ENCODE results near the gene YIF1B. TPM values are rescaled to one million over a fixed set of nuclear protein-coding genes. Genes with fewer than 3 reads are reported as not detected.

The YIF1B gene
- total RNA-seq, 4 donors from 2014 or later: 26.2 to 52.8 (median 31.4) TPM

DNA sequence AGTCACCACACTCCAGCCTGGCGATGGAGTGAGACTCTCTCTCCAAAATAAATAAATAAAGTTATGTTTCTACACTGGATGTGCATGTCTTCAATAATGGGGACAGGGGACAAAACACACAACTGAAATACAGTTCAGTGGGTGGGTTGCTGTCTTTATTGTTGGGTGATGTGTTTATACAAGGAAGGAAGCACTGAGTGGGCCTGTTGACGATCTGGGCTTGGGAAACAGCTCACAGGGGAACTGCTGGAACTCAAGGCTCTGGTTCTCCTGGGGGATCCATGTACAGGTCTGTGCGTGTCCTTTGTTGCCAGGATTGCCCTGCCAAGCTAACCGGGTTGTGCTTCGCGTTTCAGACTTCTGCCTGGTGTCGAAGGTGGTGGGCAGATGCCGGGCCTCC lies 32.5 kb downstream of the YIF1B start:
- ATAC-seq (ENCODE audit: low FRiP score): no peak
- TF ChIP-seq, protein P1, sequence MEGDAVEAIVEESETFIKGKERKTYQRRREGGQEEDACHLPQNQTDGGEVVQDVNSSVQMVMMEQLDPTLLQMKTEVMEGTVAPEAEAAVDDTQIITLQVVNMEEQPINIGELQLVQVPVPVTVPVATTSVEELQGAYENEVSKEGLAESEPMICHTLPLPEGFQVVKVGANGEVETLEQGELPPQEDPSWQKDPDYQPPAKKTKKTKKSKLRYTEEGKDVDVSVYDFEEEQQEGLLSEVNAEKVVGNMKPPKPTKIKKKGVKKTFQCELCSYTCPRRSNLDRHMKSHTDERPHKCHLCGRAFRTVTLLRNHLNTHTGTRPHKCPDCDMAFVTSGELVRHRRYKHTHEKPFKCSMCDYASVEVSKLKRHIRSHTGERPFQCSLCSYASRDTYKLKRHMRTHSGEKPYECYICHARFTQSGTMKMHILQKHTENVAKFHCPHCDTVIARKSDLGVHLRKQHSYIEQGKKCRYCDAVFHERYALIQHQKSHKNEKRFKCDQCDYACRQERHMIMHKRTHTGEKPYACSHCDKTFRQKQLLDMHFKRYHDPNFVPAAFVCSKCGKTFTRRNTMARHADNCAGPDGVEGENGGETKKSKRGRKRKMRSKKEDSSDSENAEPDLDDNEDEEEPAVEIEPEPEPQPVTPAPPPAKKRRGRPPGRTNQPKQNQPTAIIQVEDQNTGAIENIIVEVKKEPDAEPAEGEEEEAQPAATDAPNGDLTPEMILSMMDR (IDR thresholded peaks at IDR 0.05): no peak
- DNase-seq (ENCODE audit: low spot score): no peak

DNA sequence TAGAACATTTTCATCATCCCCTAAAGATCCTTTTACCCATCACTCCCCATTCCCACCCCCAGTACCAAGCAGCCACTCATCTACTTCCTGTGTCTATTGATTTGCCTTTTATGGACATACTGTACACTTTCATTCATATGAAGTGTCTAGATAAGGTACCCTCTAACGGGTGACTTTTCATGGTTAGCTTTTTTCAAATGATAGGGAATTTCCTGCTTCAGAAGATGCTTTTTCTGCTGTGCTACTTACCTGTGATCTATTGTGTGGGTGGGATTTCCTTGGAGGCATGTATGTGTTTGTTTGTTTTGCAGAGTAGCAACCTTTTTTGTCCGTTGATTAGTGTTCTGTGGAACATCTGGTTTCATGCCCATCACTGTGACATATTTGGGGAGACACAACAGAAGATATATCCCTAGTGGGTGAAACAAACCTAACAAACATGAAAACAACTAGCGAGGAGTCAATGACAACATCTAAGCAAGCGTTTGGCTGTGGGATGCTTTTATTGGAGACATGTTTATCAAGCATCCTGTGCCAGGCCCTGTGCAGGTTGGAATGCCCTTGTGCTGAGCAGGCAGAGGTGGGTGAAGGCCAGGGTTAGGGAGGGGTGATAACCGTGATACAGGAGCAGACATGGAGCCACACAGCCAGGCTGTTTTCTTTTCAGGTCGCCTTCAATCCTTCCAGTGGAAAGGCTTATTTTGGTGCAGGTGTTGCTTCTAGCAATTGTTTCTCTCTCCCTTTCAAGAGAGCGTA lies 33.8 kb downstream of the YIF1B start:
- TF ChIP-seq, protein P1 (IDR thresholded peaks at IDR 0.05): no peak
- no peak for ATAC-seq (ENCODE audit: low FRiP score)

DNA sequence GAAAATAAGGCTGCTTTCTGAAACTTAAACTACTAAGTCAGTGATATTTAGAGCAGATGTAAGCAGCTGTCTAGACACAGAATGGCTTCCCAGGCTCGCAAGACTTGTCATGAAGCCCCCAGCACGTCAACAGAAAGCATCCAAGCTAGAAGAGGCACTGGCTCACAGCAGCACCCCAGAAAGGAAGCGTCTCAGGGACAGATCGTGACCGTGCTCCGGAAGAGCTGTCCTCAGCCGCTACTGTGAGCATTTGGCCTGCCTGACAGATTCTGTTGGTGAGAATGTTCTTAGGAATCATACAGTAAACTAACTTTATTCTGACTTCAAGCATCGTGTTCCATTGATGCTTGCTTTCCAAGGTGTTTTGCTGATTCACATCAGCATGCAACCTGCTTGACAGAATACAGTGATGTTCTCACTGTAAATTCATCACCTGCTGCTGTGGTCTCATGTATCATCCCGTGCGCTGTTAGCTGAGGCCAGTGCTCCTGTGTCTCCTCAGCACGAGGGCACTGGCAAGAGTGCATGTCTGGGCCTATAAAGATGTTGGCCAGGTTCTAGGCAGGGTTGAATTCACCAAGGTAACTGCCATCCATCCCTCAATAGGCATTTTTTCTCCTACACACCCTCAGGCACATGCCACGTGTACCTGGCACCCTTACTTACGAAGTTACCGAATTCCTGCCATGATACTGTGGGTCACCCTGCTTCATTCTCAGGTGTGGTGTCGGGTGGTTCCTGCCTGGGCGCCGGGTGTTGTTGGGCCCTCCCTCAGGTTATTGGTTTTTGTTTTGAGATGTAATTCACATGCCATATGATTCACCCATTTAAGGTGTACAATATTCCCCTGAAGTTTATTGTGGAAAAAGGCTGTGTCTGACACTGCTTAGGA lies 35.5 kb downstream of the YIF1B start:
- TF ChIP-seq, protein P1 (IDR thresholded peaks at IDR 0.05): no peak
- DNase-seq (ENCODE audit: low spot score): no peak
- ATAC-seq (ENCODE audit: low FRiP score): no peak

More for the DNA sequence above, 33.8 kb downstream of the YIF1B start:
- no peak for DNase-seq (ENCODE audit: low spot score)

DNA sequence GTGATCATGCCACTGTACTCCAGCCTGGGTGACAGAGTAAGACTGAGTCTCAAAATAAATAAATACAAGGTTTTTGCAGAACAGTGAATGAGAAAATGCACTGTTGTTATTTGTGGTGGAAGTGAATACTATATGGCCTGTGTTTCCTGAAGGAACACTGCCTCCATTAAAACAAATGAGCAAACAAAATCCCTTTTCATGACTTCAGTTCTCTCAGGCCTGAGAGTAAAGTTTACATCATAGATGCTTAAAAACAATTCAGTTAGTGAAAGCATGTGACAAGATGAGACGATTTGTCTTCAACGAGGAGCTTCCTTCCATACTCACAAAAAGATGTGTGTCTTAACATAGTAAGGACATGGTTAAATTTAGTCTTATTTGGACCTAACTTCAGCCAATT lies 37.0 kb downstream of the YIF1B start:
- no peak for ATAC-seq (ENCODE audit: low FRiP score)
- no peak for DNase-seq (ENCODE audit: low spot score)
- TF ChIP-seq, protein P1 (IDR thresholded peaks at IDR 0.05): no peak

DNA sequence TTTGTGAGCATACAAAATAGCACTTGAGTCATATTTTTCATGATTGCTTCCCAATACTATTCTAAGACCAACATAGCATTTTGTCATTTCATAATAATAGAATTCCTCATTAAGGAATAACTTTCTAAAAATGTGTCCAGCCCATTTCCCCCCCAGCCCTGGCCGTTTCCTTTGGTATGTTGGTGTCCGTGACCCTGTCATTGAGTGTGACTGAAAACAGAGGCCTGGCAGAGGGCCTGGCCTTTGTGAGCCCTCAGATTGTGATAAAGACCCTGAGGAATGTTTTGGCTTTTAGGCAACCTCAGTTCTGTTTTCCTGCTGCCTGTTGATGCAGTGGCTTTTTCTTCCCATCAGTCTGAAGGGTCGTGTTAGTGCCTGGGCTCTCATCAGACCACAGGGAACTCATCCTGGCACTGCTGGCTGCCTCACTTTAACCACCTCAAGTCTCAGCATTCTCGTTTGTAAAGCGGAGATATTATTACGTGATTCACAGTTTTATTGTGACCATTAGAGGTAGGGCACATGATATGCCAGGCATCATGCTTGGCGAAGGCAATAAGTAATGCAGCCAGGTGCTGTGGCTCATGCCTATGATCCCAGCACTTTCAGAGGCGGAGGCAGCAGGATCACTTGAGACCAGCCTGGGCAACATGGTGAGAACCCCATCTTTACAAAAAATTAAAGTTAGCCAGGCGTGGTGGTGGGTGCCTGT lies 37.6 kb downstream of the YIF1B start:
- DNase-seq (ENCODE audit: low spot score): no peak
- no peak for ATAC-seq (ENCODE audit: low FRiP score)
- TF ChIP-seq, protein P1 (IDR thresholded peaks at IDR 0.05): no peak

DNA sequence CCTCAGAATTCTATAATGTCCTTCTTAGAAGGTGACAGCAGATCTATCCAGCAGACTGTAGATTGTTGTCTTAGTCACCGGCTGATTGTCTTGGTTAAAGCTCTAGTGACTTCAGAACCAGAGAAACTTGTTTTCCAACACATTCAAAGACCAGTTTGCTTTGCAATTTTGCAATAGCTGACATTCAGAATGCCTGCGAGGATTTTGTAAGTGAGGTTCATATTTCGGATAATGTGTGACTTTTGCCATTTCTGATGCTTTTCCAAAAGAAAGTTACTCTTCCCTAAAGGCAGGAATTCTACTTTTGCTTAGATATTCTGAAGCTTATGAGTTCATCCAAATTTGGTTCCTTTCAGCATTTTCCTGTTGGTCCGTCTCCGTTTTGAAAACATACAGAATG lies 38.2 kb downstream of the YIF1B start:
- TF ChIP-seq, protein P1 (IDR thresholded peaks at IDR 0.05): no peak
- DNase-seq (ENCODE audit: low spot score): no peak
- no peak for ATAC-seq (ENCODE audit: low FRiP score)
